Dedifferentiated amniotic fluid mesenchymal stem cell (primary cell): ENCODE data around the gene CRYBG3.

Experiments used
- DNase-seq: peaks from one replicate; pipeline ENCODE4 v3.0.0-alpha.2; 2016; ENCODE audit errors: extremely low spot score

The CRYBG3 gene

DNA sequence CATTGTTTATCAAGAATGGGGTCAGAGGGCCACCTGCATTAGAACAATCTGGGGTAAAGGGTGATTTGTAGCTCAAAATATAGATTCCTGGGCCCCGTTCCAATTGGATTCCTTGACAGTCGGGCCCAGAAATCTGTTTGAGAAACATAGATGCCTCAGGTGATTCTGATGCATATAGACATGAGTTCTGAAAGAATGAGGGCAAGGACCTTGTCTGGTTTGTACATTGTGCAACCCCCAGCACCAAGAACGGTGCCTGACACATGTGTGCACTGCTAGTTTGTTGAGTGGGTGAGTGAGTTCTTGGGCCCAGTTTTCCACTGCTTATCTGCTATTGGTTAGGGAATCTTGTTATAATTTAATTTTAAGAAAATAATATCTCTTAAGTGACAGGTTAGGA, 16.6 kb downstream of the CRYBG3 start:
- no peak for DNase-seq

DNA sequence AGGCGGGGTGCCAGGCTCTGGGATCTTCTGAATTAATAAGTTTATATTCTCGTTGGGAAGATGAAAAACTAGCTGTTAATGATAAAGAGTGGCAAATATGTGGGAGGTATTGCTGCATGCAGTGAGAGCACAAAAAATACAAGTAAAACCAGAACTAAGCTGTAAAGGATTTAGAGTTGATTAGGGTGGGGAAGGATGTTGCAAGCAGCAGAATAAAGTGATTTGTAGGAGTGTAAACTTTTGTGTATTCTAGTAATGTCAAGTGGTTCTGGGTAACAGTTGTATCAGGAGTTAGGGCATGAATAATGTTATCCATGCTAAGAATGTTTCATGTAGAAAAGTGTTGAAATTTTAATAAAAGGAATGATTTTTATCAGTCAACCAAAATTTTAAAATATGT, 18.1 kb downstream of the CRYBG3 start:
- DNase-seq = no peak

DNA sequence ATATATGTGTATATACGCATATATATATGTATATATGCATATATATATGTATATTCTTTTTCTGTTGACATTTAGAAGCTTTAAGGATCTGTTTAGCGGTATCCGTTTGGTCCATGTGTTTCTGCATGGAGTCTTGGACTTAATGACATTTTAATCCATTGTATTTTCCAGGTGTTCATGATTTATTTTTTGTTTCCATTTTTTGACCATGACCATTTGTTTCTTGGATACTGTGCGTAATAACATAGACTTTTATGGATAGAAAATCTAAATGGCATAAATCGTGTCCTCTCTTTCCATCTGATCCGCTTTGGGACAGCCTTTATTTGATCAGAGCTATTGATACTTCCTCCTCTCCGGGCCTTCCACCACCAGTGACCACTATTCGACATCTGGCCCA, 19.5 kb downstream of the CRYBG3 start:
- DNase-seq = no peak

DNA sequence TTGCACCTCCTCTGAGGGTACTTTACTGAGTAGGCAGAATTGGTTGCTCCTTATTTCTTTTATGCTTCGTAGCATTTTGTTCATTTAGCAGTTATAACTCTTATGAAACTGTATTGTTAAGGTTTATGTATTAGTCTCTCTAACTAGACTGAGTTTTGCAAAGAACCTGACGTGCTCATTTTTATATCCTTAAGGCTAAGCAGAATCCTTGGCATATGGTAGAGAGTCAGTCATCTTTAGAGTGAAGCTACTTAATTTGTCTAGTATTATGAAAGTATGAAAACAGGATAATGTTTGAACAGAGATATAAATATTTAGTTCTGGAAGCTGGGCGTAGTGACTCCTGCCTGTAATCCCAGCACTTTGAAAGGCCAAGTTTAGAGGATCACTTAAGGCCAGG, 20.1 kb downstream of the CRYBG3 start:
- DNase-seq = no peak

DNA sequence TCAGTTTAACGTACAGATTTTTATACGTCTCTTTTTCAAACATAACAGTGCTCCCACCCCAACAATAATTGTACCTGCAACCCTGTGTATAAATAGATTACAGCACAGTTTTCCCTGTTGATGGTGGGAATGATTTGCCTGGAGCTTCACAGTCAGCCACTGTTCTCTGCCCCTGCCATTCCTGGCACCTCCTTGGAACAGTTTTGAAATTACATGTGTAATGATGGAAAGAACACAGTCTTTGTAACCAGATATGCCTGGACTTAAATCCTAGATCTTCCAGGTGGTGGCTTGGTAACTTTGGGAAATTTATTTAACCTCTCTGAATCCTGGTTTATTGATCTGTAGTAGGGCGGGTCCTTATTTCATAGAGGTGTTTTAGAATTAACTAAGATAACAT, 27.0 kb downstream of the CRYBG3 start:
- DNase-seq = no peak

DNA sequence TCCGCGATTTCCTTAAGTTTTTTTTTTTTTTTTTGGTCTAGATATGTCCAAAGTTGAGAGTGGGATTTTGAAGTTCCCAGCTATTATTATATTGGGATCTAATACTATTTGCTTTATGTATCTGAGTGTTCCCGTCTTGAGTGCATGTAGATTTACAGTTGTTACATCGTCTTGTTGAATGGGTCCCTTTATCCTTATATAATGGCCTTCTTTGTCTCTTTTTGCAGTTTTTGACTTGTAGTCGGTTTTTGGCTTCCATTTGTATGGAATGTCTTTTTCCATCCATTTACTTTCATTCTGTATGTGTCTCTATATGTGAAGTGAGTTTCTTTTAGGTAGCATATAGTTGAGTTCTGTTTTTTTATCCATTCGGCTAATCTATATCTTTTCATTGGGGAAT, 35.6 kb downstream of the CRYBG3 start:
- no peak for DNase-seq

DNA sequence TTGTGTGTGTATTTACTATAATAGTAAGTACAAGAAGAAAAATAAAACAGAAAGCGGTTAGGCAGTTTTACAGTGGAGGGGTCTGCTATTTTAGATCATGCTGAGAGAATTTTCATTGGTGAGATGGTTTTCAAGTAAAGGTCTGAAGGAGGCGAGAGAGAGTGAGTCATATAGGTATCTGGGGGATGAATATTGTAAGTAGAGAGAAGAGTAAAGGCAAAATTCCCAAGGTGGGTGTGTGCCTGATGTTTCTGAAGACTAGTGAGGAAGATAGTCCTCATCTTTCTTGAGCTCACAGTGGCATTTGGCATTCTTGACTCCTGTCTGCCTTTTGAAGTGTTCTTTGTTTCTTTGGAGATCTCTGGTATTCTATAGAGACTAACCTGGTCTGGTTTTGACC, 38.6 kb downstream of the CRYBG3 start:
- DNase-seq = no peak

DNA sequence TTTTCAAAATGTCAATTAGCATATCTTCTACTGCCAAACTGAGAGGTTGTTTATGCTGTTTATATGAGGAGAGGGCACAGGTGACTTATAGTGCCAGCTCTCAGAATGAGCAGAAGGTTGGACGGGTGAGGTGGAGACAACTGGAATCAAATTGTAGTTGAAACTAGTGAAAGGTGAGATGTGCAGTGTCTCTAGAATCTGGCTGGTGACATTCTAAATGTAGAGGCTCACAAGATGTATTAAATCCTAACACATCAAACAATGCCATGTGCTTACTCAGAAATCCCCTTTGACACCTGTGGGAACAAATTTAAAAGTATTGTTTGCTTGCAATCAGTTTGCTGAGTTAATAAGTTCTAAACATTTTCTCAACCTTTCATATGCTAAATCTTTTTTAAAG, 40.8 kb downstream of the CRYBG3 start:
- DNase-seq = no peak

DNA sequence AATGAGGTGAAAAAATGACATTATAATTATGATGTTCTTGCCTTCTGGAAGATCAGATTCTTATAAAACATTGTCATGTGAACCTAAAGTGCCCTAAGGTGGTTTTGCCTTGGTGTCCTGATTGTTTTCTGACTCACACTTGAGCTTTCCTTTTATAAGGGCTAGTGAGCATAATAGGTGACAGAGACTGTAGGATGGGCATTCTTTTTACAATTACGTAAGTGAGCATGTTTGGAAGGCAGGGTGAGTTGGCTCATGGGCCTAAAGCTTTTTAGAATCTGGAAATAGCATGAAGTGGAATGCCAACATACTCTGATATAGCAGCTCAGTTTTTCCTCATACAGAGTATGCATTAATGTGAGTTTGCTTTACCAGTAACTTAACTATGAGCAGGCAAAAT, 41.2 kb downstream of the CRYBG3 start:
- no peak for DNase-seq

DNA sequence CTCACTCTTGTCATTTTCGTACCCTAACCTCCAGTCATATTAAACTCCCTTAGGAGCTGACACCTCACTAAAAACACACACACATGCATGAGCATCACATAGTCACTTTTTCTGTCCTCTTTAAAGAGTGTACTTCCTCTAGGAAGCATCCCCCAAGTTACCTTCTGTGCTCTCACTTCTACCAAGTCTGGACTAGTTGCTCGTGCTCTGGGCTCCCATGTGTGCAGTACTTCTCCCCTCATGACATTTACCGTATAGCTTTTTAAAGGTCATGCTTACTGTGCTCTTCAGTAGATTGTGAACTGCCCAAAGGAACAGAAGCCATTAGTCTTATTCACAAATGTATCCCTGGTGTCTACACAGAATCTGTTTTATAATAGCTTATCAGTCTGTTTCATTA, 42.0 kb downstream of the CRYBG3 start:
- DNase-seq = no peak

DNA sequence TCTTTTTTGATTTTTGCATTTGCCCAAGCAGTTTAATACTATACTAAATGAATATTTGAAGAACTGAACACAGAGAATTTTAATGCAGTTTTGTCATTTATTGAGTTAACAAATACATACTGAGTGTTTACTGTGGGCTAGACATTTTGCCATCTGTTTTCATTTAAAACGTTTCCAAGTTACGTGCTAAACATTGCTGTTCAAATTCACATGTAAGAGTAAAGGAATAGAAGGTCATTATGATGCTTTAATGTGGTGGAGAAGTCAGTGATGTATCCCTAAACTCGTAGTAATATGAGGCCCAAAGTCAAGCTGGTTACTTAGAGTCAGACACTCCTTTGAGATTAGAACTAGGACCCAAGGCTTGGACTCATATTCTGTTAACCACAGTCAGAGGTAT, 49.4 kb downstream of the CRYBG3 start:
- no peak for DNase-seq

DNA sequence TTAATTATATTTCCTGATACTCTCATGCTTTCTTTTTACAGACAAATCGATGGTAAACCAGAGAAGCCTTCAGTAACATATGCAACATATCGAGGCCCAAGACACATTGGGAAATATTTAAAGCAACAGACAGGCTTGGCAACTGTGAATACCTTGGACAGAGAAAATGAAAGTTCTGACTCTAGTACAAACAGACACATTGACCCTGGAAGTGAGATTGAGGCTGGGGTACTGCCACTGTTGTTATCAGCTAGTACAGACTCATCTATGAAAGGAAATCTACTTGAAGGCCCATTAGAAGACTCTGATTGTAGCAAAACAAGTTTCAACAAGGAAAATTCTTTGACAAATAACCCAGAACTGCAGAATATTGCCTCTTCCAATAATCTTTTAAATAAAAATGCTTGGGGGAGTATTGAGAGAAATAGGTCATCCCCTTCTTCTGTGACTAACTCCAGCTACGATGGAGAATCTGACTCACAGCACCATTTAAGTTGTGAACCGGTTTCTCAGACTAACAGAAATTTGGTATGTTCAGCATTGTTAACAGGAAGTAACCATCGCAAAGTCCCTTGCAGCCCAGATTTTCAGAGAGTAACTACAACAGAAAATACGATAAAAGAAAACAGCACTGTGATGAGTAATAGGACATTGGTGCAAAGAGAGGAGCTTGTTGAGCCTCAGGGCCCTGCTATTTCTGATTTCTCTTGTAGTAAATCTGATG, 50.2 kb downstream of the CRYBG3 start:
- peak; percentile 84 for DNase-seq

DNA sequence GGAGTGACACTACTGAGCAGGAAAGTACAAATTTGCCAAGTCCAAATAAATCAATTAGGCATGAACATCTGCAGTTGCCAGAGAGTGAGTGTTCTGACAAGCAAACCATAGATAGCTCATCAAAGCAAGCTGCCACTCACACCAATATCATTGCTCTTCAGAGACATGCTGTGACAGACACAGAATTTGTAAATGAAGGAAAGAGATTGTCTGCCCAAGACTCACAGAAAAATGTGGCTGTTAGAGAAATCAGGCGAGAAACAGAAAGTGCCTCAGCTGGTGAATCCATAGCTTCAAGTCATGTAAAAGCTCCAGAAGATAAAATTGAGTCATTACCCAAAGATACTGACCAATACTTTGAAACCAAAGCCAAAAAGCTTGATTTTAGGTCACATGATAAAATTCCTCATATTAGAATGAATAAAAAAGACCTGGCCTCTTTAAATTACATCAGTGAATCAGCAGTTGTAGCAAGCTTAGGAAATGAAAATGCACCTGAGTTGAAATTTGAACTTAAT, 50.8 kb downstream of the CRYBG3 start:
- DNase-seq = no peak

DNA sequence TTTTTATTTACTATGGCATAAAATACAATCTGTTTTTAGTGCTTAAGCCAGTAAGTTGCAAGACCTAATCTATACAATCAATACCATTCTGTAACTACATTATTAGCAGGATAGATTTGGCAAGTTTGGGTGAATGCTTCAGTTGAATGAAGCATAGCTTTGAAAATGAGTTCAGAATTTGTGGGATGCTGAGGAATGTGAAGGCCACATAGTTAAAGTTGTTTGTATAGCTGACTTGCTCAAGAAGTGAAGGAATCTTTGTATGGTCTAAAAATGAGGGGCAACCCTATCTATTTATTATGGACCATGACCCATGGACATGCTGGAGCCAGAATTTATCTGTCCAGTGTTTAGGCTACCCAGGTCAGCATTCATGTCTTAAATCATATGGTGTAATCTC, 58.5 kb downstream of the CRYBG3 start:
- DNase-seq = no peak

DNA sequence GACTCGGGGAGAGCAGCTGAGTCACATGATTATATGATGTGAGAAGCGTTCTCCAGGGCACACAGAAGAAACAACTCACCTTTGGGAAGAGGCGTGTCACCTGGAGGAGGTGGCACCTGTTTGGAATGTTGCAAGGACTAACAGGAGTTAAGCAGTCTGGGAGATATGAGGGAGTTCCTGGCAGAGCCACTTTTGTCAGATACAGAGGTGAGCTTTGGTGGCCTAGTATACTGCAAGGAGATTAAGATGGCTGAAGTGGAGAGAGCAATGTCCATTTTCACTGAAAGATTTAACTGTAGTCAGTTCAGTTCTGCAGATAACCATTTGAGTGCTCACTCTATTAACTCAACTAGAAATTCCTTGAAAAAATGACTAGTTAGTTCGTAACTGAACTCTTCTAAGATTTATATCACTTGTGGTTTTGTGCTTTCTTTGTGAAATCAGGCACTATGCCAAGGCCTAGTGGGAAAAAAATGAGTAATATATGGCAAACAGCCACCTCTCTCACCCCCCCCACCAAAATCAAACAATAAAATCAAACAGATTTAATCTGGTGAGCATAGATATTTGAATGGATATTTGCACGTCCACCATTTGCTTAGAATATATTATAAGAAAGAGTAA, 61.3 kb downstream of the CRYBG3 start:
- DNase-seq = no peak

DNA sequence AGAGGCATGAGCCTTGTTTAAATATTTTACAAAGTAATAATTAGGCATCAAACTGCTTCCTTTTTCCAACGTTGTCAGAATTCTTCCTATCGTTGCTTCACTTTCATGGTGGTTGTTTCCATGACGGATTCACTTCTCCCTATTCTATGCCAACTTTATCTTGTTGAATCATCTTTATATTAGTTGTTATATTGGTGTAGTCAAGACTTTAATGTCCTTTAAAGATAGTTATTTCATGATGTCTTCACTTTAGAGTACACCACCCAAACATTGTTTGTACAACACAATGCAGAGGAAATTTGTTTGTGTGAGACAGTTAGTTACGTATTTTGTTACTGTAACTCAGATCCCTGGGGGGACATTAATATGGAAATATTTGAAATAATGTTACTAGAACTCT, 61.9 kb downstream of the CRYBG3 start:
- no peak for DNase-seq

DNA sequence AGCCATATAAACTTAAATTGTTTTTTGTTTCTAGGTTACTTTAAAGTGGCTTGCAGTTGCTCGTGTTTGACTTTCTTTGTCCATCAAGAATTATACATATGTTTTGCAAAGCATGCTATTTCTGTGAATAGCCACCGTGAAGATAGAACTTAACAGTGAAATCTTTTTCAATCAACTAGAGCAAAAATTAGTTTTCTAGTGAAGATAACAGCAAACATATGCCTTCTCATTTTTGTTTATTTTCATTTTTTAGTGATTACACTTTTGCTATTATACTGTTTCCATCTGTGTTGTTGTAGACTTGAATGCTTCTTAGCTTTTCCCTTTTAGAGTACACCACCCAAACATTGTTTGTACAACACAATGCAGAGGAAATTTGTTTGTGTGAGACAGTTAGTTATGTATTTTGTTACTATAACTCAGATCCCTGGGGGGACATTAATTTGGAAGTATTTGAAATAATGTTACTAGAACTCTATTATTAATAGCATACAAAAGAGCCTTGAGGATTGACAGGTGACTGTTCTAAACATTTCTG, 62.8 kb downstream of the CRYBG3 start:
- DNase-seq = no peak

DNA sequence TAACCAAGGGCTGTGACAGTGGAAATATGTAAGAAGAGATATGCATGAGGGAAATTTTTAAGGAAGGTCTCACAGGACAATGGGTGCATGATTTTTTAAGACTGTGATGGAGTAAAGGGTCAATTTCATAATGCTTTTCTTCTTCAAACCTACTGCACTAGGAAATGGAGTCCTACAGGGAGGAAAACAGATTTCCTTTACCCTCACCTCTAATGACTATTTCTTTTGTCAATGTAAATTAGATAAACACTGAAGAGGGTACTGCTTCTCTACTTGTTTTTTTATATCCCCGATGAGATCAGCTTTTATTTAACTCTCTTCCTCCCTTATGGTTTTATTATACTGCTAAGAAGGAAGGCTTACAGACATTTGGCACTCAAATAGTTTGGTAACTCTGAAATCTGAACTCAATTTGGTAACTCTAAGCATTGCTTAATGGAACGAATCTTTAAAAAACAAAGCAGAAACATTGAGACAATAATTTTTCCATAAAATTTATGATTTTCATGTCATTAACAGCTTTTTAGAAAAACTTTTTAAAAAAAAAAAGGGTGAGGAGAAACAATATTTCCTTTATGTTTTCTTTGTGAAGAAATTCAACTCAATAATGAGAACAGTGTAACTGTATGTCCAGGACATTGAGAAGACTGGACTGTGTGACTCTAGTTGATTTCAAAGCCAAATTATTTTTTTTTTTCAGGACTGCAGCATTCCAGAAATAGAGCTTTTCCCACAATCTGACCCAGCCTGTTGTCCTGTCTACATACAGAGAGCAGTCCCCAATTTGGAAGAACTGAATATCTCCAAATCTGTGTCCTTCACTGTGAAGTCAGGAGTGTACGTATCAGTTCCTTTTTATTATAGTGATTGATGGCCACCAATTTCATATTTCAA, 64.4 kb downstream of the CRYBG3 start:
- DNase-seq = no peak

DNA sequence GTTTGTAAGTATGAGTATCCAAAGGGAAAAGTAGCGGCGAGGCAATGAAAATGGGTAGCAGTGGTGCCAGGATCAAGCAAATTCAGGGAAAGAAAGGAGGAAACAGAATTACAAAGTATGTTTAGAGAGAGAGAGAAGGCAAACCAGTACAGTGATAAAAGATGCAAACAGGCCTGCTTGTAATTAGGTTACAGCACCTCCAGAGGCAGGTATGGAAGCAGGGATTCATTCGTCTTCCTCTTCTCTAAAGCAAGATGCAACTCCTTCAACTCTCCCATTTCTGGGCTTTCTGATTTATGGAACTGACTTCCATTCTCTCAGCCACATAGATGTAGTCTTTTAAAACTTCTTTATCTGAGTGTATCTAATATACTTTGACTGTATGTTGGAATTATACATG, 68.0 kb downstream of the CRYBG3 start:
- no peak for DNase-seq

DNA sequence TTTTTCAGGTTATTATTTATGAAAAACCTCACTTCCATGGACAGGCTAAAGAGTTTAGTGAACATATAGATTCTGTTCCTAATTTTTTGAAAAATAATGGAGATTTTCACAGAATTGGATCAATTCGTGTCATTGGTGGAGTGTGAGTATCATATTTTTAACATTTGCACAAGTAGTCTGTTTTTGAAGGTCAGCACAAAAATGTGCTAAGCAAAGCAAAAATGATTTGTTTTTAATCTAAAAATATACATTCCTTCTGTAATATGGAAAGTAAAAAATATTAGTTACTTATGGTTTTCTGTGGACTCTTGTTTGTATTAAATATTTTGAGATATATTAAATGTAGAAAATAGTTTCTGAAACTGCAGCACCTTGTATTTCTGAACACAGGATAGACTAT, 71.0 kb downstream of the CRYBG3 start:
- DNase-seq = no peak

DNA sequence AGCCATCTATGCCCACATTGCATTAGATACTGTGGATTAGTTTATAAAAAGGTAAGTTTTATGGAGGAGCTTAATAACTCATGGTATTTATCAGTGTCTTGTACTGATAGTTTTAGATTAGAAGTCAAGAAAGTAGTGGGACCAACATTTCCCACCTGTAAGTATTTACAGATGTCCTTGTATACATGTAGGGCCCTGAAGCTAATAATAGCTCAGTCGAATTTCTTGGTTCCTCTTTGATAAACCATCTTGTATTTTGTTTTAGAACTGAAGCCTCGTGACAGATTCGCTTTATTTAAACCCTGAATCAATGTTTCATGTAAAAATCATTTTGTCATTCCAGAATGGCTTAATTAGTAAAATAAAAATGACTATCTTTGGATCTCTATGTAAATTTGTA, 73.4 kb downstream of the CRYBG3 start:
- DNase-seq = no peak

DNA sequence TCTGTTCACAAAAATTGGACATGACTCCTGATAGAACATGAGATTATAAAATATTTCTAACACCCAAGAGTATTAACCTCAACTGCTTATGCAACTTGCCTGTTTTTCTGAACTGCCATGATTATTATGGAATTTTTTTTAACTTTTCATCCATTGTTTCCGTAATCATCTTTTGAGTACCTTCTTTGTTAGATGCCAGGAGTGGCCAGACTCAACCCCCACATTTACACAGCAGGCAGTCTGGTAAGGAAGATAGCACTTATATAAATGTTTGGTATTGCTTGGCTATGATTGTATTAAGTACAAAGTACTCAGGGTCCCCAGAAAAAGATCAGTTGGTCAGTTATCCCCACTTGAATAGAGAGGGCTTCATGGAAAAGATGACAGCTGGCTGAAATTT, 74.3 kb downstream of the CRYBG3 start:
- no peak for DNase-seq
